Activated CD8-positive, alpha-beta T cell treated with anti-CD3 and anti-CD28 coated beads, Interleukin-2, amount 10 ng/mL, durations not matched to agents 7 days and 5 days (primary cell): ENCODE results near the gene SENP5. TPM values are rescaled to one million over a fixed set of nuclear protein-coding genes. Genes with fewer than 3 reads are reported as not detected.
"Not testable (repeated sequence)": the region's sequence is repeated elsewhere in the genome, so short reads cannot be mapped to it uniquely, and the experiment has no call there.

ENCODE experiments used
- ATAC-seq: fragments of 150-1000 bp; cut with Tn5 transposase; one replicate; pipeline ENCODE4 v1.10.0; 2021; ENCODE audit warnings: moderate library complexity
- CTCF ChIA-PET: fragments of 350-600 bp; sonication (Branson Sonifier 250); formaldehyde crosslinking; loops from one replicate; lab custom pipeline; 2021; ENCODE audit warnings: antibody characterized with exemption; lab: Charles Lee
- POLR2A ChIA-PET: fragments of 350-600 bp; sonication (Branson Sonifier 250); formaldehyde crosslinking; loops from one replicate; lab custom pipeline; 2021; ENCODE audit warnings: antibody characterized with exemption; lab: Charles Lee
- DNase-seq: peaks from one replicate; pipeline ENCODE4 v3.0.0-alpha.2; 2020
- H3K27ac Mint-ChIP-seq: one replicate; pipeline ENCODE4 v1.8.0; 2021; ENCODE audit warnings: mild to moderate bottlenecking, mixed read lengths
- H3K27me3 Mint-ChIP-seq: one replicate; pipeline ENCODE4 v1.8.0; 2021; ENCODE audit warnings: low read depth, mixed read lengths
- H3K36me3 Mint-ChIP-seq: one replicate; pipeline ENCODE4 v1.8.0; 2021; ENCODE audit warnings: low read depth, mixed read lengths
- H3K4me1 Mint-ChIP-seq: one replicate; pipeline ENCODE4 v1.8.0; 2021; ENCODE audit warnings: low read depth, mixed read lengths
- H3K4me3 Mint-ChIP-seq: one replicate; pipeline ENCODE4 v1.8.0; 2021; ENCODE audit warnings: mild to moderate bottlenecking, mixed read lengths
- H3K9me3 Mint-ChIP-seq: one replicate; pipeline ENCODE4 v1.8.0; 2022; ENCODE audit warnings: mixed read lengths; ENCODE audit not compliant: insufficient read depth
- total RNA-seq, 2 experiments: library from RNA; stranded (reverse); gene quantifications; one replicate each; pipeline ENCODE4 v1.2.3, GENCODE V29; 2021

SENP5 gene
- total RNA-seq, 2 experiments from 2014 or later, result 32.2 to 37.0 TPM

DNA sequence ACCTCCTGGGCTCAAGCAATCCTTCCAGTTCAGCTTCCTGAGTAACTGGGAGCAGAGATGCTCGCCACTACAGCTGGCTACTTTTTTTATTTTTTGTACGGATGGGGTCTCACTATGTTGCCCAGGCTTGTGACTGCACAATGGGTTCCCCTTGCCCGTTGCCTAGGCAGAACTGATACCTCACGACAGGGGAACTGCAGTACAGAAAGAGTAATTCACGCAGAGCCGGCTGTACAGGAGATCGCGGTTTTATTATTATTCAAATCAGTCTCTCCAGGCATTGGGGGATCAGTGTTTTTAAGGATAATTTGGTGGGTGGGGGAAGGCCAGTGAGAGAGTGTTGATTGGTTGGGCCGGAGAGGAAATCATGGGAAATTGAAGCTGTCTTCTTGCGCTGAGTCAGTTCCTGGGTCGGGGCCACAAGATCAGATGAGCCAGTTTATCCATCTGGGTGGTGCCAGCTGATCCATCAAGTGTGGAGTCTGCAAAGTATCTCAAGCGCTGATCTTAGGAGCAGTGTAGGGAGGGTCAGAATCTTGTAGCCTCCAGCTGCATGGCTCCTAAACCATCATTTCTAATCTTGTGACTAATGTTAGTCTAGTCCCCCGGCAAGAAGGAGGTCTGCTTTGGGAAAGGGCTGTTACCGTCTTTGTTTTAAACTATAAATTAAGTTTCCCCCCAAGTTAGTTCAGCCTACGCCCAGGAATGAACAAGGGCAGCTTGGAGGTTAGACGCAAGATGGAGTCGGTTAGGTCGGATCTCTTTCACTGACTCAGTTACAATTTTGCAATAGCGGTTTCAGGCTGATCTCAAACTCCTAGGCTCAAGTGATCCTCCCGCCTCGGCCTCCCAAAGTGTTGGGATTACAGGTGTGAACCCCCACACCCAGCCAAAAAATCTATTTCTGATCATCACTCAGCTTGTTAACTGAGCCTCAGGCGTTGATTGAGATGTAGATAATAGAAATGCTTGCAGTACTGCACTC, 23.2 kb upstream of the SENP5 start:
- H3K9me3 Mint-ChIP-seq, H3K36me3 Mint-ChIP-seq, H3K4me3 Mint-ChIP-seq, ATAC-seq, H3K4me1 Mint-ChIP-seq, POLR2A ChIA-PET, H3K27ac Mint-ChIP-seq, H3K27me3 Mint-ChIP-seq, DNase-seq: not testable (repeated sequence)
- CTCF ChIA-PET, result interaction anchor here (0.7 kb wide), 1 partner anchor 97 kb away, joined by 3 read pairs; no protein-coding TSS in a partner anchor

GRCh38 chr3:196848375-196848774, 19.3 kb upstream of the SENP5 start:
- ATAC-seq, POLR2A ChIA-PET, H3K27ac Mint-ChIP-seq, H3K4me1 Mint-ChIP-seq, H3K27me3 Mint-ChIP-seq, DNase-seq, H3K4me3 Mint-ChIP-seq, H3K9me3 Mint-ChIP-seq, CTCF ChIA-PET, H3K36me3 Mint-ChIP-seq: not testable (repeated sequence)

DNA sequence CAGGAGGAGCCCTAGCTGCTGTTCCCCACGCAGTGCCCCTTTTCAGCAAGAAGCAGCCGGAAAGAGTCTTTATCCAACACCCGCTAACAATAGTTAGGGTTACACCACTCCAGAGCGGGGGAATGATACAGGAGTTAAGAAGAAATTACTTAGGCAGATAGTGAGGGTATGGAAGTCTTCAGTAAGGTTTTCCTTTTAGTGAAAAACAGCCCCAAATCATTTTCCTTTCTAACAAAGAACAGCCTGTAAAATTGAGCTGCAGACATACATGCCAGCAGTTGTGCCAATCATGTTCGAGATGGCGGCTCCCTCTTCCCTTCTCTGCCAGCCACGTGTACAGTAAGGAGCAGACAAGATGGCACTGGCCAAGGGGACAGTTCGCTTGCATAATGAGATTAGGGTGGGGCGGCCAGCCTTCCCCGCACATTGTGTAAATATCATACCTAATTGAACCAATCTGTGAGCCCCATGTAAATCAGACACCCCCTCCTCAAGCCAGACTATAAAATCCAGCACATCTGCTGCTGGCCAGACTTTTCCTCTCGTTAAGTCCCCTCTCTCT, 18.5 kb upstream of the SENP5 start:
- Mint-ChIP-seq H3K27ac (no peak overlapping the region), H3K9me3 (no peaks in the 10 kb centered on the region), H3K36me3 (no peaks in the 10 kb centered on the region), H3K4me1 (no peaks in the 10 kb centered on the region), H3K27me3 (no peaks in the 10 kb centered on the region), H3K4me3 (no peak overlapping the region)
- CTCF ChIA-PET, result interaction anchor here (1.0 kb wide), 1 partner anchor 154 kb away, joined by 3 read pairs; no protein-coding TSS in a partner anchor
- ATAC-seq (no peak), DNase-seq (no peak)
- POLR2A ChIA-PET, result interaction anchor here (1.1 kb wide), 1 partner anchor 18 kb away, joined by 3 read pairs; the partner anchor contains the start of gene SENP5

DNA sequence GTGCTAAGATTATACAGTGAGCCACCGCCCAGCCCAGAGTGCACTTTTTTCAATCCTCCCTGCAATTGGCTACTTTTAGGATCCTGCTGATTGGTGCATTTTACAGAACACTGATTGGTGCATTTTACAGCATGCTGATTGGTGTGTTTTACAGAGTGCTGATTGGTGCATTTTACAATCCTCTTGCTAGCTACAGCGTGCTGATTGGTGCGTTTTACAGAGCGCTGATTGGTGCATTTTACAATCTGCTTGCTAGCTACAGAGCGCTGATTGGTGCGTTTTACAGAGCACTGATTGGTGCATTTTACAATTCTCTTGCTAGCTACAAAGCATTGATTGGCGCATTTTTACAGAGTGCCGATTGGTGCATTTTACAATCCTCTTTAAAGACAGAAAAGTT, 4.7 kb upstream of the SENP5 start:
- ChIA-PET CTCF (interaction anchor here (1.4 kb wide), 1 partner anchor 79 kb away, joined by 3 read pairs; no protein-coding TSS in a partner anchor), POLR2A (interaction anchor here (0.6 kb wide), 1 partner anchor 11 kb away, joined by 8 read pairs; no protein-coding TSS in a partner anchor)
- DNase-seq, H3K4me1 Mint-ChIP-seq, H3K36me3 Mint-ChIP-seq, H3K9me3 Mint-ChIP-seq, H3K27me3 Mint-ChIP-seq, H3K4me3 Mint-ChIP-seq, H3K27ac Mint-ChIP-seq, ATAC-seq: not testable (repeated sequence)

DNA sequence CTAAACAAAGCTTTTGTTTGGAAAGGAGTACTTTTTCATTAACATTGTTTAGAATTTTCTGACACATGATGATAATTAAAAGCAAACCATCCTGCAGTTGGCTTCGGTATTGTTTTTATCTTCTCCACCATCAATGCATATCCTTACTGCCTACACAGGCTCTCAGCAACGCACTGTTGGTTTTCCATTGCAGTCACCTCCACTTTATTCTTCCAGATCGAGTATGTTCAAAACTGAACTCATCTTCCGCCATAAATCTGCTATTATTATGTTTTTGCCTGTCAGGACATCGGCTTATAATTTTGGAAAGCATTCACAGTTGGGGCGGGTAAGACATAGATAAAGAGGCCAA, 589 bp upstream of the SENP5 start:
- ChIA-PET CTCF (interaction anchor here (1.2 to 2.8 kb wide), 6 partner anchors 8 to 345 kb away, joined by 3 to 11 read pairs (median 3); partner anchors contain the start of gene NCBP2), POLR2A (interaction anchor here (0.8 to 2.2 kb wide), 9 partner anchors 16 to 435 kb away, joined by 3 to 26 read pairs (median 5); partner anchors contain the start of genes FBXO45, NCBP2, UBXN7 and WDR53)
- peaks cover 1% of the 10 kb centered on the region for H3K27me3 Mint-ChIP-seq
- H3K9me3 Mint-ChIP-seq, result peaks cover 7% of the 10 kb centered on the region
- no peak for DNase-seq
- peak overlapping the region; percentile 74 for H3K4me3 Mint-ChIP-seq
- peak overlapping the region; percentile 86 for H3K27ac Mint-ChIP-seq
- no peak for ATAC-seq
- H3K4me1 Mint-ChIP-seq, result peaks cover 19% of the 10 kb centered on the region
- H3K36me3 Mint-ChIP-seq, result peaks cover 4% of the 10 kb centered on the region

- ChIA-PET CTCF (interaction anchor here (0.9 to 2.8 kb wide), 7 partner anchors 9 to 346 kb away, joined by 3 to 11 read pairs (median 3); partner anchors contain the start of gene NCBP2), POLR2A (interaction anchor here (0.6 to 2.2 kb wide), 13 partner anchors 10 to 550 kb away, joined by 3 to 26 read pairs (median 5); partner anchors contain the start of genes DYNLT2B, FBXO45, NCBP2 and PAK2)
- H3K27me3 Mint-ChIP-seq, result peaks cover 1% of the 10 kb centered on the region
- H3K4me1 Mint-ChIP-seq, result peaks cover 20% of the 10 kb centered on the region
- ATAC-seq, result peak; percentile 27
- peaks cover 4% of the 10 kb centered on the region for H3K36me3 Mint-ChIP-seq
- peak overlapping the region; percentile 99 for H3K27ac Mint-ChIP-seq
- peak; percentile 35 for DNase-seq
- no peaks in the 10 kb centered on the region for H3K9me3 Mint-ChIP-seq
- H3K4me3 Mint-ChIP-seq, result peak overlapping the region; percentile 98
Observed at GRCh38 chr3:196868297-196868661, 559 bp downstream of the SENP5 start.

- no peaks in the 10 kb centered on the region for H3K27me3 Mint-ChIP-seq
- POLR2A ChIA-PET, result interaction anchor here (0.6 kb wide), 2 partner anchors 19 to 68 kb away, joined by 3 read pairs; no protein-coding TSS in a partner anchor
- DNase-seq (no peak), ATAC-seq (no peak)
- H3K27ac Mint-ChIP-seq, result no peak overlapping the region
- CTCF ChIA-PET, result no interaction called here
- peaks cover 4% of the 10 kb centered on the region for H3K36me3 Mint-ChIP-seq
- peaks cover 20% of the 10 kb centered on the region for H3K4me1 Mint-ChIP-seq
- H3K9me3 Mint-ChIP-seq, result no peaks in the 10 kb centered on the region
- H3K4me3 Mint-ChIP-seq, result no peak overlapping the region
Observed at GRCh38 chr3:196872316-196872715, 4.6 kb downstream of the SENP5 start.

DNA sequence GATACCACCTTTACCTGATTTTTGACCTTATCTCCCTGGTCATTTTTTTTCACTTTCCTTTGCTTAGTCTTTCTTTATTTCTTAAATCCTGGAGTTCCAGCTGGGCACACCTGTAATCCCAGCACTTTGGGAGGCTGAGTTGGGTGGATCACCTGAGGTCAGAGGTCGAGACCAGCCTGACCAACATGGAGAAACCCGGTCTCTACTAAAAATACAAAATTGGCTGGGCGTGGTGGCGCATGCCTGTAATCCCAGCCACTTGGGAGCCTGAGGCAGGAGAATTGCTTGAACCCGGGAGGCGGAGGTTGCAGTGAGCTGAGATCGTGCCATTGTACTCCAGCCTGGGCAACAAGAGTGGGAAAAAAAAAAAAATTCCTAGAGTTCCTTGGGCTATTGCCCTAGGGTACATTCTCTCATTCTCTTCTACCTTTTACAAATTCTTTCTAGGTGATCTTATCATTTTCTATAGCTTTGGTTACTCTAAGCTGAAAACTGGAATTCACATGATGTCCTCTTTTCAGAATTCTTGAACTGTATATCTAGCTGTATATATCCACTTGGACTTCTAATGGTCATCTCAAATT, 6.9 kb downstream of the SENP5 start:
- not testable (repeated sequence) for H3K4me3 Mint-ChIP-seq, H3K27me3 Mint-ChIP-seq, H3K36me3 Mint-ChIP-seq, H3K9me3 Mint-ChIP-seq, H3K27ac Mint-ChIP-seq, DNase-seq, ATAC-seq
- POLR2A ChIA-PET, result interaction anchor here (0.6 kb wide), 2 partner anchors 12 to 17 kb away, joined by 6 to 8 read pairs; no protein-coding TSS in a partner anchor
- CTCF ChIA-PET, result interaction anchor here (1.1 to 2.0 kb wide), 4 partner anchors 37 to 265 kb away, joined by 4 to 8 read pairs (median 6); partner anchors contain the start of genes MELTF and NCBP2
- H3K4me1 Mint-ChIP-seq, result peaks cover 18% of the 10 kb centered on the region

DNA sequence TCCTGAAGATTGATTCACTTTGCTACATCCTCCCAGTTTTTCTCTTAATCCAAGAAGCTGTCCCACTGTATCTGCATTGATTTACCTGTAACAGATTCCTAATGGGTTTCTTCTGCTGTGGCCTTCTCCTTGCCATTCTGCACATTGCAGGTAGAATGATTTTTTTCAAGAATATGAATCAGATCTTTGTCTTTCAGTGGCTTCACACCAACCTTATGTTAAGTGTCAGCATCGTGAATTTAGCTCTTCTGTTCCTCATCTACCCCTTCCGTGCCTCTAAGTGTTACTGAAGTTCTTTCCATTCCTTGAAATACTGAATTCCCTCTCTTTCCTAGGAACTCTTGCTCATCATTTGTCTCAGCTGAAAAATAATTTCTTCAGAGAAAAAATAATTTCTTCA, 7.5 kb downstream of the SENP5 start:
- Mint-ChIP-seq H3K36me3 (peaks cover 2% of the 10 kb centered on the region), H3K4me3 (no peak overlapping the region), H3K27me3 (no peaks in the 10 kb centered on the region), H3K4me1 (peaks cover 13% of the 10 kb centered on the region), H3K27ac (no peak overlapping the region), H3K9me3 (no peaks in the 10 kb centered on the region)
- ChIA-PET POLR2A (interaction anchor here (0.6 to 0.7 kb wide), 3 partner anchors 16 to 156 kb away, joined by 3 to 6 read pairs (median 3); no protein-coding TSS in a partner anchor), CTCF (interaction anchor here (1.1 to 2.0 kb wide), 3 partner anchors 38 to 266 kb away, joined by 6 to 8 read pairs (median 7); partner anchors contain the start of gene NCBP2)
- ATAC-seq (no peak), DNase-seq (no peak)

GRCh38 chr3:196883361-196883760, 15.6 kb downstream of the SENP5 start:
- Mint-ChIP-seq H3K27ac (no peak overlapping the region), H3K4me1 (peaks cover 18% of the 10 kb centered on the region), H3K4me3 (no peak overlapping the region), H3K27me3 (no peaks in the 10 kb centered on the region), H3K36me3 (peaks cover 13% of the 10 kb centered on the region), H3K9me3 (no peaks in the 10 kb centered on the region)
- CTCF ChIA-PET, result no interaction called here
- POLR2A ChIA-PET, result interaction anchor here (1.0 kb wide), 1 partner anchor 16 kb away, joined by 7 read pairs; the partner anchor contains the start of gene SENP5
- DNase-seq, result no peak
- peak; percentile 64 for ATAC-seq

GRCh38 chr3:196886144-196886543, 18.4 kb downstream of the SENP5 start:
- no peak for ATAC-seq
- DNase-seq, result no peak
- peaks cover 16% of the 10 kb centered on the region for H3K36me3 Mint-ChIP-seq
- ChIA-PET CTCF (interaction anchor here (0.9 to 1.2 kb wide), 2 partner anchors 68 to 364 kb away, joined by 3 read pairs; no protein-coding TSS in a partner anchor), POLR2A (interaction anchor here (0.5 kb wide), 1 partner anchor 18 kb away, joined by 3 read pairs; the partner anchor contains the start of gene SENP5)
- H3K27ac Mint-ChIP-seq, result no peak overlapping the region
- H3K9me3 Mint-ChIP-seq, result no peaks in the 10 kb centered on the region
- H3K4me3 Mint-ChIP-seq, result no peak overlapping the region
- H3K4me1 Mint-ChIP-seq, result peaks cover 17% of the 10 kb centered on the region
- H3K27me3 Mint-ChIP-seq, result no peaks in the 10 kb centered on the region
